GM13977 (cell line): ENCODE results near the gene ROPN1.
"Not testable (repeated sequence)": the region's sequence is repeated elsewhere in the genome, so short reads cannot be mapped to it uniquely, and the experiment has no call there.

Experiments
- DNase-seq: peaks from one replicate; pipeline ENCODE4 v3.0.0; 2012; ENCODE audit warnings: low spot score
- CTCF ChIP-seq: IDR thresholded peaks from 2 replicates; pipeline ENCODE4 v1.5.1; 2012; ENCODE audit warnings: mild to moderate bottlenecking, control low read depth; ENCODE audit not compliant: insufficient read depth; ENCODE audit errors: extremely low read depth, missing control alignments
- in situ Hi-C: fragments of 300-500 bp; cut with MboI; formaldehyde crosslinking; loops from one replicate; pipeline ENCODE4 v1.12.0; 2022; ENCODE audit warnings: low sequenced_read_pairs, low pct_unique_long_range_greater_than_20kb, mixed read lengths, inconsistent platforms; ENCODE audit not compliant: unreplicated experiment

The ROPN1 gene

DNA sequence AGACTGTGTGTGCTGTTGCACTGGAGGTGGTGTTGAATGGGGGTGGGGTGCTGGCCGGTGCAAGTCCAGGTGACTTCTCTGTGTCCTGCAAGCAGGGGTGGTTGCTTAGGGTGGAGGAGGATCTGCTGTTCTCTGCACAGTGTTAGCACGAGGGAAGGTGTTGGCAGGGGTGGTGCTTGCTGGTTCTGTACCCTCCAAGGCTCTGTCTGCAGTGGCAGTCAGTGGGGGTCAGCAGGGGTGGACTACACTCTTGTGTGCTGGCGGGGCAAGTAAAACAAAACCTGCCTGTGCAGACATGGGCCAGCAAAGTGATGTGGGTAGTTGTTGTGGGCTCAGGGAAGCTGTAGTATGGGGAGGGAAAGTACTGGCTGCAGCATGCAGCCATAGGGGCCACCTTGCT, 5.5 kb downstream of the ROPN1 start:
- TF ChIP-seq CTCF, result no peak

DNA sequence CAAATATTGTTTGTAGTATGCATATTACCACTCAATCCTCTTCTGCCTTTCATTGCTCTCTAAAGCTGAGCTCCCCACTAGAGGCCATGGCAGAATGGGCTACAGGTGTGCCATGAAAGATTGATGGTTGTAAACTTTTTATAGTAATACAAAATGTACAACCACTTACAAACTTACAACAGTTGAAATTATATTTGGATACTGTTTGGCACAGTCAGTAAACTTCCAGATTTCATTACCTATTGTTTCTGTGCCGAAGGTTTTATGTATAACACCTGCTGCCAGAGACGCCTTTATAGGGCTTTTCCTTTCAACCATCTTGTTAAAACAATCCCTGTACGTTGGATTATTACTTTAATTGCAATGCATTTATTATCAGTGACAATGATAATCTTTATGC, 7.0 kb downstream of the ROPN1 start:
- no peak for TF ChIP-seq CTCF
- DNase-seq, result no peak
- in situ Hi-C loops, result no loop called here

More for the DNA sequence above, 5.5 kb downstream of the ROPN1 start:
- in situ Hi-C loops, result no loop called here
- no peak for DNase-seq

DNA sequence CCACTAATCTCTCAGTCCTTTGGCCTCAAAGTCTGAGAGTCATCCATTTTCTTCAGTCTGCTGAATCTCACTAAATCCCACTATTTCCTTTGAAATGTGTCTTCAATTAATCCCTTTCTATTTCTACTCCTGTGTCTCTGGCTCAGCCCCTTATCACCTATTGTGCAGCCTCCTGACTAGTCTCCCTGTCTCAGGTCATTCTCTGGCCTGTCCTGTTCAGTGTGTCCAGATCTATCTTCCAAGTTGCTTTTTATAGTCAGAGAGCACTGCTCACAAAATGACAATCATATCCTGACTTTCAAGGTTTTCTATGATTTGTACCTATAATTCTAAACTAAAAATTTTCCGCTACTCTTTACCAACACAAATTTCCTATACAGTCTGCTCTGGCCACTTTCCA, 7.6 kb downstream of the ROPN1 start:
- in situ Hi-C loops, result no loop called here
- no peak for DNase-seq
- no peak for TF ChIP-seq CTCF

GRCh38 chr3:123981317-123981716, 10.6 kb downstream of the ROPN1 start:
- in situ Hi-C loops, DNase-seq: not testable (repeated sequence)

DNA sequence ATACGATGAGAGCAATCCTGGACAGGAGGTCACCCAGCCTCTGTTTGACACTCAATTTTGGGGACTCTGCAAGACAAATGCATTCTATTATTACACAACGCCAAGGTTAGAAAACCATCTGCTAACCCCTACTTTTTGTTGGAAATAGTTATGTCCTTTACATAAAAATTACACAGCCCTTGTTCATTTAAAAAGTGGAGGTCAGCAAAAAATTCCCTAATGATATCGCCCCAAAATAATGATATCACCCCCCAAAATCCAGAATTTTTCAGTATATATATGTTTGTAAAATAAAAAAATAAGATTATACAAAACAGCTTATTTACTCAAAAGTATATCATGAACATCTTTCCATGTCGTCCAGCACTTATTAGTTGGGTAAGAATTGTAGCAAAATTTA, 11.4 kb downstream of the ROPN1 start:
- in situ Hi-C loops, result no loop called here
- no peak for DNase-seq
- TF ChIP-seq CTCF, result no peak

DNA sequence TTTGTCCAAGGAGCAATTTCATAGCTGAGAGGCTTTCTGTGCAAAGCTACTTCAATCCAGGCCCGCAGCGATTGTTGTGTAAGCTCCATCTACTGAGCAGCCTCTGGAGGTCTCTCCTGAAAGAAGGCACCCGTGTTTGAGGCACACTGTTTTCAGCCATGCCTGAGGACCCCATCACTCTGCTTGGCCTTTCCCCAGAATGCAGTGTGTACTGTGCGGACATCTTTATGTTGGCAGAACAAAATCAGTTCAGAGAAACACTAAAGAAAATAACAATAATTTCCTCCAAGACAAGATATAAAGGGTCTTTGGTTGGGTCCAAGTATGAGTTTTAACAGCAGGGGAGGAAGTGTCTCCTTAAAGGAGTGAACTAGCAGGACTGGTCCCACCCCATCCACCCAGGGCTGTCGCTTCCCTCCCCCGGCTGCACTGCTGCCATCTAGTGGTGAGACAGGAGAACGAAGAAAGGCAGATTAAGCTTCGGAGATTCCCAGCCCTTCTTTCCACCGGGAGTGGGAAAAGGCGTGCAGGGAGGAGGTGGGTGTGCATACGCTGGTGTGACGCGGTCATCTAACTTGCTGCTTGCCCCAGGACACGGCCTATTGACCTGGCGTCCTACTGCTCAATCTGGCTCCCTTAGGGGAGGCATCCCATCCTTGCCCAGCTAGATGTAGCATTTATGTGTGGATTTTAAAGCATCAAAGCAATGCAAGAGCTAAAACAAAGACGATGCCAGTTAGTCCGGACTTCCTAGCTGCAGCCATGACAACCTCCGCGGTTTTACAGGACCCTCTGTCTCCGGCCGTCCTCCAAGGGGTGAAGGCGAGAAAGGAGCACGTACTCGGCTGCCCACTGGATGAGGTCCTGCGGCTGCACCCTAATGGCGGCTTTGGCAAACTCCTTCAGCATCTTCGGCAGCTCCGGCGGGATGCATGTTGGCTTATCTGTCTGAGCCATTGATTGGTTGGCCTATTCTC, 12.1 kb downstream of the ROPN1 start:
- peak; percentile 72 for TF ChIP-seq CTCF
- in situ Hi-C loops, DNase-seq: not testable (repeated sequence)

DNA sequence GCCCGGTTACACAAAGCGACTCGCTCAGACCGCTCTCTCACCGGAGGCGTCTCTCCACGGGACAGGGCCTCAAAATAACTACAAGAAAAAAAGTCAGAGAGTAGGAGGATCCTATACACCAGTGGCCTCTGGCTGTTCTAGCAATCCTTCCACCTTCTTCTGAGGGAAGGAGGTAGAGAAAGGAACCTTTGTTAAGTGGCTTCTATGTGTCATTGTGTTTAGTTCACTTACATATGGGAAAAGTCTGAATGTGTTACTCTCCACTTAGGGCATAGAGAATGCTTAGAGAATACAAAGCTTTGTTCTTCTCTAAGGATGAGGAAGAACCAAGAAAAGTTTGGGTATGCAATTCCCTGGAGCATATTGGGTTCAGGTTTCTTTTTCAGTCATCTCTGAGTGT, 15.0 kb downstream of the ROPN1 start:
- in situ Hi-C loops, DNase-seq: not testable (repeated sequence)

DNA sequence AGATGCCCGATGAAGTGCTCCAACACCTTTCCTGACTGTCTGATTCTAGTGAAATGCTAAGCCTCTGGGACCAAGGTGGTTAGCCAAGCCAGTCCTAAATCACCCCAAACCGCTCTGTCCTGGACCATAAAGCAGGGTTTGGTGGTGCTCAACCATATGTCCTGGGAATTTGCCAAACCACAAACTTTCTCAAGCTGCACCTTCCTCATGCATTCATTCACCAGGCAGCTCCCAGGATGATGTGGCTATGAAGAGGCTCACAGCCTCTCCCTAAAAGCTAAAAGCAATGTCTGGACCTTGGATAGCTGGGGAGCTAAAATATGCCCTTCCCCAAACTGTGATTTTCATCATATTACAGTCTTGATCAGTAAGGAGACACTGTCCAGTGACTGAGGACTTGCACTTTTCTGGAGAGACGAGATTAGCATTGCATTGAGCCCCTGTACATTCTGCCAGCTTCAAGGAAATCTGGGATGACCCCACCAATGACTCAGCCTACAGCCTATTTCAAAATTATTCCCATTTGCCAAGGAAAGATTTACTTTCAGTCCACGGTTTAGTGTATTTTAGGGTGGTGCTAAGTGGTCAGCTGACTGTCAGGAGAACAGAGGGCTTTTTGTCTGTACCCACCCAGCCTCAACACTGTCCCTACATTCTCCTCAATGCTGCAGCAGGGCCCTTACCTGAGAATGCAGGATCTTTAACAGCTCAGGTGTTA, 15.6 kb downstream of the ROPN1 start:
- DNase-seq, in situ Hi-C loops: not testable (repeated sequence)

DNA sequence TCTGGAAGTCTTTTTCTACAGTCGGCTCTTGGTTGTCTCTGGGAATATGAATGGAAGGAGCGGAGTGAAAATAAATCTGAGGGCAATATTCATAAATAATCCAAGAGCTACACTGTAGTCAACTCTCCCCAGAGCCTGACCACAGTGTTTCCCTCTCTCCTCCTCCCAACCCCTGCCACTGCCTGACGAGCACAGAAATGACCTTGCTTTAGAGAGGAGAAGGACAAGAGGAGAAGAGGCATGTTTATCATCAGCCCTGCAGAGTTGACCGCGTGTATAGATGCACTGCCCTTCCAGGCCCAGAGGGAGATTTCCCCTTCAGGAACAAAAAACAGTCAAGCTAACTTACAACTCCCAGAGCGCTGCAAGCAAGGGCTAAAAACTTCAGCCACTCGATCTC, 16.9 kb downstream of the ROPN1 start:
- in situ Hi-C loops, DNase-seq: not testable (repeated sequence)
